ENCODE measurements around the gene DOK5.

DOK5 gene

DNA sequence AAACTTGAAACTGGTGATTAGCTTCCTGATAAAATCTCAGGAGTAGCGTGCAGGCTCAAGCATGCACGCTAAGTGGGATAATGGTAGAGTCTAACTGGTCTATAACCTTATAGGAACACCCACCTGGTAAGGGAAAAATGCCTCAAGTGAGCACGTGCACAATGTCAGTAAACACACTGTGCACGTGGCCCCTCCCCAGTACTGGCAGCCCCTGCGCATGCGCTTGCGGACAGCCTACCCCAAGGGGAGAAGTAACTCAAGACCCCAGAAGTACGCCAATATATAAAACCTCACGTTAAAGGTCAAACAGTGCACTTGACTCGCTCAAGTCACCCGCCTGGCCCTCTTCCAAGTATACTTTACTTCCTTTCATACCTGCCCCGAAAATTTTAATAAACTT is 23.1 kb upstream of the DOK5 start:
- TF ChIP-seq TAF1 (IDR thresholded peaks at IDR 0.05; ENCODE audit: low read depth) (no peak), CREB1 (IDR thresholded peaks at IDR 0.05; ENCODE audit: low read depth) (no peak), EGR1 (IDR thresholded peaks at IDR 0.05) (no peak), YY1 (IDR thresholded peaks at IDR 0.05; ENCODE audit: low read depth) (no peak), RAD21 (IDR thresholded peaks at IDR 0.05; ENCODE audit: low read depth) (no peak), CEBPB (IDR thresholded peaks at IDR 0.05) (no peak), TEAD4 (IDR thresholded peaks at IDR 0.05) (no peak), NFIC (IDR thresholded peaks at IDR 0.05) (no peak), EP300 (IDR thresholded peaks at IDR 0.05; ENCODE audit: borderline replicate concordance) (no peak), FOXM1 (IDR thresholded peaks at IDR 0.05; ENCODE audit: borderline replicate concordance, low read depth) (no peak), ZBTB7A (IDR thresholded peaks at IDR 0.05; ENCODE audit: low read depth) (no peak), TCF12 (IDR thresholded peaks at IDR 0.05; ENCODE audit: low read depth) (no peak)
- TF ChIP-seq, protein P1, sequence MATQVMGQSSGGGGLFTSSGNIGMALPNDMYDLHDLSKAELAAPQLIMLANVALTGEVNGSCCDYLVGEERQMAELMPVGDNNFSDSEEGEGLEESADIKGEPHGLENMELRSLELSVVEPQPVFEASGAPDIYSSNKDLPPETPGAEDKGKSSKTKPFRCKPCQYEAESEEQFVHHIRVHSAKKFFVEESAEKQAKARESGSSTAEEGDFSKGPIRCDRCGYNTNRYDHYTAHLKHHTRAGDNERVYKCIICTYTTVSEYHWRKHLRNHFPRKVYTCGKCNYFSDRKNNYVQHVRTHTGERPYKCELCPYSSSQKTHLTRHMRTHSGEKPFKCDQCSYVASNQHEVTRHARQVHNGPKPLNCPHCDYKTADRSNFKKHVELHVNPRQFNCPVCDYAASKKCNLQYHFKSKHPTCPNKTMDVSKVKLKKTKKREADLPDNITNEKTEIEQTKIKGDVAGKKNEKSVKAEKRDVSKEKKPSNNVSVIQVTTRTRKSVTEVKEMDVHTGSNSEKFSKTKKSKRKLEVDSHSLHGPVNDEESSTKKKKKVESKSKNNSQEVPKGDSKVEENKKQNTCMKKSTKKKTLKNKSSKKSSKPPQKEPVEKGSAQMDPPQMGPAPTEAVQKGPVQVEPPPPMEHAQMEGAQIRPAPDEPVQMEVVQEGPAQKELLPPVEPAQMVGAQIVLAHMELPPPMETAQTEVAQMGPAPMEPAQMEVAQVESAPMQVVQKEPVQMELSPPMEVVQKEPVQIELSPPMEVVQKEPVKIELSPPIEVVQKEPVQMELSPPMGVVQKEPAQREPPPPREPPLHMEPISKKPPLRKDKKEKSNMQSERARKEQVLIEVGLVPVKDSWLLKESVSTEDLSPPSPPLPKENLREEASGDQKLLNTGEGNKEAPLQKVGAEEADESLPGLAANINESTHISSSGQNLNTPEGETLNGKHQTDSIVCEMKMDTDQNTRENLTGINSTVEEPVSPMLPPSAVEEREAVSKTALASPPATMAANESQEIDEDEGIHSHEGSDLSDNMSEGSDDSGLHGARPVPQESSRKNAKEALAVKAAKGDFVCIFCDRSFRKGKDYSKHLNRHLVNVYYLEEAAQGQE (IDR thresholded peaks at IDR 0.05; ENCODE audit: low read depth), result no peak
- TF ChIP-seq, protein P2, sequence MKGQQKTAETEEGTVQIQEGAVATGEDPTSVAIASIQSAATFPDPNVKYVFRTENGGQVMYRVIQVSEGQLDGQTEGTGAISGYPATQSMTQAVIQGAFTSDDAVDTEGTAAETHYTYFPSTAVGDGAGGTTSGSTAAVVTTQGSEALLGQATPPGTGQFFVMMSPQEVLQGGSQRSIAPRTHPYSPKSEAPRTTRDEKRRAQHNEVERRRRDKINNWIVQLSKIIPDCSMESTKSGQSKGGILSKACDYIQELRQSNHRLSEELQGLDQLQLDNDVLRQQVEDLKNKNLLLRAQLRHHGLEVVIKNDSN (IDR thresholded peaks at IDR 0.05), result no peak
- TF ChIP-seq, protein P3, sequence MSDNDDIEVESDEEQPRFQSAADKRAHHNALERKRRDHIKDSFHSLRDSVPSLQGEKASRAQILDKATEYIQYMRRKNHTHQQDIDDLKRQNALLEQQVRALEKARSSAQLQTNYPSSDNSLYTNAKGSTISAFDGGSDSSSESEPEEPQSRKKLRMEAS (IDR thresholded peaks at IDR 0.05), result no peak

DNA sequence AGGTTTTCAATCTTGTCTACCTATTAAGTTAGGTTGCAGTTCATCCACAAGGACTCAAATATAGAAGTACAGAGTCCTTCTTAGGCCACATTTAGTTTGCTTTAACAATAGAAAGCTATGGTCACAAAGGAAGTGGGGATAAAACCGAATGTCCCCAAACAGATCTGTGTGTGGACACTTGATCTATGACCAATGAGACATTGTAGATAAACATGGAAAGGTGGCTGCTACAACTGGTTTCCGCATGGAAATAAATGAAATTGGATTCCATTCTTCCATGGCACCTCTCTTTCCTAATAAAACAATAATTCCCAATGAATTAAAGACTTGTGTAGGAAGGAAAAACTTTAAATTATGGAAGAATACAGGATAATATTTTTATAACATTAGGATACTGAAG is 20.4 kb upstream of the DOK5 start:
- TF ChIP-seq ZBTB7A (IDR thresholded peaks at IDR 0.05; ENCODE audit: low read depth) (no peak), CEBPB (IDR thresholded peaks at IDR 0.05) (no peak), FOXM1 (IDR thresholded peaks at IDR 0.05; ENCODE audit: borderline replicate concordance, low read depth) (no peak), TEAD4 (IDR thresholded peaks at IDR 0.05) (no peak)
- TF ChIP-seq, protein P3 (IDR thresholded peaks at IDR 0.05), result no peak

DNA sequence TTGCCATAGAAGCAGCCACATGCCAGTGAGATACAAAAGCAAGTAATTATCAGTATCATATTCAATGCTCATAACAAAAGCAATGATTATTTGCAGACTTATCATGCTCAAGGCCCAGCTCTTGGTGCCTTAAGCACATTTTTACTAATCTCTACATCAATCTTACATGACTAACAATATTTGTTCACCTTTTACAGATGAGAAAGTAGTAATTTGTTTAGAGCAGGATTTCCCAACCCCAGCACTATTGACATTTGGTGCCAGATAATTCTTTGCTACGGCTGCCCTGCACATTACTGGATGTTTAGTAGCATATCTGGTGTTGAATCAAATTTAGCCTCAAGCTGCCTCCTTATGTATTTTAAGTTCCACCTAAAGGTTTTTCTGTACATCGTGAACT is 19.0 kb upstream of the DOK5 start:
- no peak for TF ChIP-seq NFIC (IDR thresholded peaks at IDR 0.05)
- TF ChIP-seq TEAD4 (IDR thresholded peaks at IDR 0.05), result no peak
- TF ChIP-seq, protein P1 (IDR thresholded peaks at IDR 0.05; ENCODE audit: low read depth), result no peak
- no peak for TF ChIP-seq YY1 (IDR thresholded peaks at IDR 0.05; ENCODE audit: low read depth)
- no peak for TF ChIP-seq RAD21 (IDR thresholded peaks at IDR 0.05; ENCODE audit: low read depth)
- TF ChIP-seq CREB1 (IDR thresholded peaks at IDR 0.05; ENCODE audit: low read depth), result no peak
- no peak for TF ChIP-seq EP300 (IDR thresholded peaks at IDR 0.05; ENCODE audit: borderline replicate concordance)
- no peak for TF ChIP-seq CEBPB (IDR thresholded peaks at IDR 0.05)
- TF ChIP-seq TAF1 (IDR thresholded peaks at IDR 0.05; ENCODE audit: low read depth), result no peak
- TF ChIP-seq ZBTB7A (IDR thresholded peaks at IDR 0.05; ENCODE audit: low read depth), result no peak
- no peak for TF ChIP-seq EGR1 (IDR thresholded peaks at IDR 0.05)
- TF ChIP-seq, protein P2 (IDR thresholded peaks at IDR 0.05), result no peak
- TF ChIP-seq, protein P3 (IDR thresholded peaks at IDR 0.05), result no peak

DNA sequence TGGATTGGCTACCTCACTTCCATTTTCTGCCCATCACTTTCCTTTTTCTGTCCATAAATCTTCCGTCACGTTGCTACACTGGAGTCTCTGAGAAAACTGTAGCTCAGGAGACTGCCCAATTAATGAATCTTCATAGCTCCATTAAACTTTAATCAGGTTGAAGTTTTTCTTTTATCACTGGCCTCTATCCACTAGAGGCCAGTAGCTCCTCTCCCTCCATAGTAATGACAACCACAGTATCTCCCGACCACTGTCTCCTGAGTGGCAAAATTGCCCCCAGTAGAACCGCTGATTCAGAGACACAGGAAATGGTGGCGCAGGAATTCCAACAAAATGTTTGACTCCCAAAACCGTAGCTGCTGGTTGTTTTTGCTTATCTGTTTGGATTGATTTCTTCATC is 18.4 kb upstream of the DOK5 start:
- TF ChIP-seq RAD21 (IDR thresholded peaks at IDR 0.05; ENCODE audit: low read depth), result no peak
- no peak for TF ChIP-seq EGR1 (IDR thresholded peaks at IDR 0.05)
- no peak for TF ChIP-seq EP300 (IDR thresholded peaks at IDR 0.05; ENCODE audit: borderline replicate concordance)
- no peak for TF ChIP-seq TCF12 (IDR thresholded peaks at IDR 0.05; ENCODE audit: low read depth)
- TF ChIP-seq ZBTB7A (IDR thresholded peaks at IDR 0.05; ENCODE audit: low read depth), result no peak
- TF ChIP-seq, protein P3 (IDR thresholded peaks at IDR 0.05), result no peak
- no peak for TF ChIP-seq FOXM1 (IDR thresholded peaks at IDR 0.05; ENCODE audit: borderline replicate concordance, low read depth)
- no peak for TF ChIP-seq CEBPB (IDR thresholded peaks at IDR 0.05)
- no peak for TF ChIP-seq TAF1 (IDR thresholded peaks at IDR 0.05; ENCODE audit: low read depth)
- no peak for TF ChIP-seq NFIC (IDR thresholded peaks at IDR 0.05)
- TF ChIP-seq, protein P1 (IDR thresholded peaks at IDR 0.05; ENCODE audit: low read depth), result no peak
- no peak for TF ChIP-seq TEAD4 (IDR thresholded peaks at IDR 0.05)
- TF ChIP-seq CREB1 (IDR thresholded peaks at IDR 0.05; ENCODE audit: low read depth), result no peak
- TF ChIP-seq, protein P2 (IDR thresholded peaks at IDR 0.05), result no peak
- TF ChIP-seq YY1 (IDR thresholded peaks at IDR 0.05; ENCODE audit: low read depth), result no peak
